ENCODE results near the gene LMO7. TPM values are rescaled to one million over a fixed set of nuclear protein-coding genes. Genes with fewer than 3 reads are reported as not detected.
A peak's percentile ranks its signal among the peaks of the same experiment; 100 is the strongest.

The LMO7 gene
- total and polyA plus RNA-seq, 2 of the 13 experiments (the other 11 are each of a cell fraction or from before 2014, with no cell fraction given) = 34.0 to 121 TPM

GRCh38 chr13:75764251-75764925 is 128.3 kb downstream of the LMO7 start:
- Histone ChIP-seq H3K36me3 (replicated peaks in 1 of 2; ENCODE audit: control insufficient read depth in 1 of 2, insufficient read depth in 2 of 2, low read length in 2 of 2) (peaks cover 1 to 3% of the 10 kb centered on the region in 2 experiments; a peak in 2 of 5 replicates), H3K9me3 (ENCODE audit: low read length) (no peaks in the 10 kb centered on the region), H3K79me2 (ENCODE audit: insufficient read depth, low read length) (peaks cover 88% of the 10 kb centered on the region), H3K4me2 (ENCODE audit: low read depth, low read length) (peak overlapping the region; percentile 84), H2AFZ (ENCODE audit: low read length) (no peak overlapping the region), H3K4me3 (replicated peaks in 1 of 3; ENCODE audit: insufficient read depth in 1 of 3, low read depth in 2 of 3, low read length in 3 of 3) (peak overlapping the region; percentile 15 to 98 (median 72); a peak in 5 of 6 replicates), H3K27ac (ENCODE audit: extremely low read length, insufficient read depth, low read length) (no peak overlapping the region), H4K20me1 (ENCODE audit: insufficient read depth, low read length) (peaks cover 36% of the 10 kb centered on the region), H3K4me1 (ENCODE audit: insufficient read depth, low read length) (peaks cover 63% of the 10 kb centered on the region), H3K9ac (ENCODE audit: insufficient read depth, low read depth, low read length) (peak overlapping the region; percentile 21; the same call in 1 of the 2 replicates), H3K27me3 (ENCODE audit: control insufficient read depth in 1 of 2, insufficient read depth in 2 of 2, low read length in 2 of 2) (no peaks in the 10 kb centered on the region)
- no peak for DNase-seq (ENCODE audit: low spot score)
- BruUV-seq (replicated peaks) = no TSS peak
- WGBS (ENCODE audit: low lambda C conversion rate) = 80% methylated on average over 2 of the region's 2 CpGs
- no peak for TF ChIP-seq ELF3 (CRISPR knock-in tag; IDR thresholded peaks at IDR 0.05)
- peak in 1 of 2 experiments; percentile 52; a peak in 1 of 4 replicates for TF ChIP-seq REST (IDR thresholded peaks at IDR 0.05; ENCODE audit: borderline replicate concordance in 1 of 2, low read depth in 1 of 2, low read length in 2 of 2)
- TF ChIP-seq ZNF644 (CRISPR knock-in tag; IDR thresholded peaks at IDR 0.05; ENCODE audit: low read depth) = peak; percentile 18; the same call in 1 of the 2 replicates
- FAIRE-seq = no peak
- ChIA-PET POLR2A (interaction anchor here (5.9 kb wide), 1 partner anchor 27 kb away, joined by 78 read pairs; no protein-coding TSS in a partner anchor), CTCF (ENCODE audit: low intra/inter-chr PET ratio, low total read pairs) (no interaction called here)
- no peak for ATAC-seq
- intact Hi-C loops (cut with micrococcal nuclease; ENCODE audit: unreplicated experiment) = loop anchor here (5.0 kb wide), 1 partner anchor 67 kb away; no protein-coding TSS in a partner anchor
- in situ Hi-C loops (cut with HindIII; ENCODE audit: extremely low pct_ligation_motif_present, low pct_unique_long_range_greater_than_20kb) = loop anchor here (5.0 kb wide), 1 partner anchor 33 kb away; no protein-coding TSS in a partner anchor

Measured in HepG2 (cell line).